Esophagus squamous epithelium (tissue), 5 donors: ENCODE data around the gene SNX7. TPM values are rescaled to one million over a fixed set of nuclear protein-coding genes. Genes with fewer than 3 reads are reported as not detected.

Experiments
- DNase-seq: peaks from one replicate; lab custom pipeline; 2025; lab: John Stamatoyannopoulos, UW
- H3K27ac ChIP-seq, 4 donors: fragments of 200-600 bp; sonication (generic); one replicate each; pipeline ENCODE4 v1.5.1; 2016 to 2019; ENCODE audit warnings: mild to moderate bottlenecking in 1 of 4
- H3K27me3 ChIP-seq, 4 donors: fragments of 200-600 bp; sonication (generic); 1 replicate in 3 of 4; 2 replicates in 1 of 4; pipeline versions ENCODE4 v1.5.1 to v1.6.0; 2017 to 2021; ENCODE audit warnings: antibody characterized with exemption in 1 of 4
- H3K36me3 ChIP-seq, 3 donors: fragments of 200-600 bp; sonication (generic); one replicate each; pipeline ENCODE4 v1.5.1; 2016 to 2019
- H3K4me1 ChIP-seq, 3 donors: fragments of 200-600 bp; sonication (generic); one replicate each; pipeline ENCODE4 v1.5.1; 2017 to 2019
- H3K4me3 ChIP-seq, 4 donors: fragments of 200-600 bp; sonication (generic); 1 replicate in 3 of 4; 2 replicates in 1 of 4; pipeline ENCODE4 v1.5.1; 2016 to 2019; ENCODE audit warnings: mild to moderate bottlenecking in 2 of 4, moderate library complexity in 1 of 4
- H3K9me3 ChIP-seq, 3 donors: fragments of 200-600 bp; sonication (generic); one replicate each; pipeline ENCODE4 v1.5.1; 2016 to 2019
- POLR2A ChIP-seq, 4 donors: fragments of 450-650 bp; IDR thresholded peaks; one replicate each; pipeline ENCODE4 v1.6.1; 2017; ENCODE audit warnings: antibody characterized with exemption in 4 of 4, mild to moderate bottlenecking in 4 of 4, moderate library complexity in 3 of 4
- WGBS, 2 donors: methylation state at CpG; one replicate each; pipeline ENCODE4 v1.1.5; 2018; 5-methylcytosine and 5-hydroxymethylcytosine counted together
- intact Hi-C: fragments of 100-400 bp; cut with DNase I; formaldehyde crosslinking; loops from one replicate; pipeline ENCODE4 v1.15.0; 2022
- total RNA-seq, 4 donors: library from RNA; depleted of rRNA; stranded (reverse); fragments of >200 nt; gene quantifications; one replicate each; pipeline ENCODE4 v1.1.0, GENCODE V29; 2016
- TF ChIP-seq, protein P1 (sequence below), 6 experiments: fragments of 450-650 bp in 4 of 6; fragments of 200-600 bp in 2 of 6; sonication (generic) in 2 of 6; IDR thresholded peaks; one replicate each; pipeline ENCODE4 v1.5.1; 2016 to 2019; ENCODE audit warnings: antibody characterized with exemption in 6 of 6, mild to moderate bottlenecking in 4 of 6, moderate library complexity in 4 of 6
- donor health status: DM: yes; HTN: yes; CAD: no.

The SNX7 gene
- total RNA-seq, 4 donors from 2014 or later, result 9.1 to 33.9 (median 22.1) TPM

DNA sequence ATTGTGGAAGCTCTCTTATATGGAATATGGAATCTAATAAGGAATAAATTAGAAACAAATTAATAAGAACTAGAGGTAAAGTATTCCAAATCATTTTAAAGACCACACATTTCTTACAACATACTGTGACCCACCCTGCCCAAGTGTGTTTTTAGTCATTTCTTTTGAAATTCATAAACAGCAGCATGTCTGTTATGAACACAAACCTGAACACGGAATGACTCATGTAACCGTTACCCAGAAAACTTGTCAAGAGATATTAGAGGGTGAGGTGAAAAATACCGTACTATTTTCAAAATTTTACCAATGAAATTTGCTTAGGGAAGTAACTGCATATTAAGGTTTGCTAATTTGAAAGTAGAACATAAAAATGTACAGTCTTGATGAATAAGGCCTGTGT lies 48.4 kb downstream of the SNX7 start:
- Histone ChIP-seq H3K4me1 (no peaks in the 10 kb centered on the region), H3K9me3 (no peaks in the 10 kb centered on the region), H3K4me3 (no peak overlapping the region), H3K27me3 (no peaks in the 10 kb centered on the region), H3K36me3 (peaks cover 0 to 32% (median 0%) of the 10 kb centered on the region in 3 donors), H3K27ac (no peak overlapping the region)
- no peak for TF ChIP-seq POLR2A (IDR thresholded peaks at IDR 0.05)
- TF ChIP-seq, protein P1, sequence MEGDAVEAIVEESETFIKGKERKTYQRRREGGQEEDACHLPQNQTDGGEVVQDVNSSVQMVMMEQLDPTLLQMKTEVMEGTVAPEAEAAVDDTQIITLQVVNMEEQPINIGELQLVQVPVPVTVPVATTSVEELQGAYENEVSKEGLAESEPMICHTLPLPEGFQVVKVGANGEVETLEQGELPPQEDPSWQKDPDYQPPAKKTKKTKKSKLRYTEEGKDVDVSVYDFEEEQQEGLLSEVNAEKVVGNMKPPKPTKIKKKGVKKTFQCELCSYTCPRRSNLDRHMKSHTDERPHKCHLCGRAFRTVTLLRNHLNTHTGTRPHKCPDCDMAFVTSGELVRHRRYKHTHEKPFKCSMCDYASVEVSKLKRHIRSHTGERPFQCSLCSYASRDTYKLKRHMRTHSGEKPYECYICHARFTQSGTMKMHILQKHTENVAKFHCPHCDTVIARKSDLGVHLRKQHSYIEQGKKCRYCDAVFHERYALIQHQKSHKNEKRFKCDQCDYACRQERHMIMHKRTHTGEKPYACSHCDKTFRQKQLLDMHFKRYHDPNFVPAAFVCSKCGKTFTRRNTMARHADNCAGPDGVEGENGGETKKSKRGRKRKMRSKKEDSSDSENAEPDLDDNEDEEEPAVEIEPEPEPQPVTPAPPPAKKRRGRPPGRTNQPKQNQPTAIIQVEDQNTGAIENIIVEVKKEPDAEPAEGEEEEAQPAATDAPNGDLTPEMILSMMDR (IDR thresholded peaks at IDR 0.05), result no peak
- intact Hi-C loops, result no loop called here
- 84 to 85% methylated on average over 3 of the region's 3 CpGs for whole genome bisulfite sequencing, 2 donors
- DNase-seq, result no peak

DNA sequence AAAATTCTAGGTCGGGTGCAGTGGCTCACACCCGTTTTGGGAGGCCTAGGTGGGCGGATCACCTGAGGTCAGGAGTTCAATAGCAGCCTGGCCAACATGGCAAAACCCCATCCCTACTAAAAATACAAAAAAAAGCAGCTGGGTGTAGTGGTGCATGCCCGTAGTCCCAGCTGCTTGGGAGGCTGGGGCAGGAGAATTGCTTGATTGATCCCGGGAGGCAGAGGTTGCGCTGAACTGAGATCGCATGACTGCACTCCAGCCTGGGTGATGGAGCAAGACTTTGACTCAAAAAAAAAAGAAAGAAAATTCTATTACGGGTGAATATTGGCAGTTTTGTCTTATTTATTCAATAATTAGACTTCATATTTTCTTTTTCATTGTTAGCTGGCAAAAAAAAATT lies 62.1 kb downstream of the SNX7 start:
- no peak for DNase-seq
- intact Hi-C loops, result no loop called here
- Histone ChIP-seq H3K27me3 (no peaks in the 10 kb centered on the region), H3K9me3 (no peaks in the 10 kb centered on the region), H3K27ac (no peak overlapping the region), H3K36me3 (peaks cover 0 to 17% (median 0%) of the 10 kb centered on the region in 3 donors), H3K4me3 (no peak overlapping the region), H3K4me1 (no peaks in the 10 kb centered on the region)
- WGBS, 2 donors, result 74 to 78% methylated on average over 8 of the region's 8 CpGs
- TF ChIP-seq POLR2A (IDR thresholded peaks at IDR 0.05), result no peak
- TF ChIP-seq, protein P1 (IDR thresholded peaks at IDR 0.05), result no peak

DNA sequence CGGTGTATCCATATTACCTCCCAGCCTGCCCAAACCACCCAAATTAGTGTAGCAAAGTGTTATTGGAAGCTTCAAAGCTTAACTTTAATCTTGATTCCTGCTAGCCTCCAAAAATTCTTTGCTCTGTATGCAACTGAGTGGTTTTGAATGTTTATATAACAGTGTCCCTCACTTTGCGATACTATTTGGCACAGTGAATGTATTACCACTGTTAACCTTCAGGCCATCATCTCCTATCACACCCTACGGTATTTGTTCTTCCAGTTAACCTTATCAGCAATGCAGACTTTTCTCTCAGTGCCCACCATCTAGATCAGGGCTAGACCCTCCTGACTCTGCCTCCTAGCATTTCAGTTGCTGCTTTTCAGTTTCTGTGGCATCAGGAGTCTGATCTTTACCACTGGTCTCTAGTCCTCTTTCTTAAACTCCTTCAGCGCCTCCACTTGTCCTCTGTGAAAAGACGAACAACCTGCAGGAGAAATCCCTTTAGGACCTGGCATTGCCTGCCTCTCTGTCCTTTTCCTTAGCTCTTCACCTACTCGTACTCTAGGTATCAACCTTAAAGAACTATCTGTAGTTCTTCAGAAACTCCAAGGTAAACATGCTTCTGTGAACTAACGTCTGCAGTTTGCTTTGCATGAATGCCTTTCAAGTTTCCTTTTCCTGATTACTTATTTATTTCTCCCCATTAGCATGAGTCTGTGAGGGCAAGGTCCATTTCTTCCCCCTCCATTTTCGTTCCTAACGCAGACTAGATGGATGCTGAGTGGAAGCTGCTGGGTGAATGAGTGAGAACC lies 71.7 kb downstream of the SNX7 start:
- Histone ChIP-seq H3K4me1 (peaks cover 0 to 15% (median 0%) of the 10 kb centered on the region in 3 donors), H3K27ac (no peak overlapping the region), H3K9me3 (no peaks in the 10 kb centered on the region), H3K27me3 (no peaks in the 10 kb centered on the region), H3K36me3 (no peaks in the 10 kb centered on the region), H3K4me3 (no peak overlapping the region)
- TF ChIP-seq, protein P1 (IDR thresholded peaks at IDR 0.05), result no peak
- no peak for TF ChIP-seq POLR2A (IDR thresholded peaks at IDR 0.05)
- intact Hi-C loops, result no loop called here
- 59 to 66% methylated on average over 9 of the region's 9 CpGs for WGBS, 2 donors
- no peak for DNase-seq

DNA sequence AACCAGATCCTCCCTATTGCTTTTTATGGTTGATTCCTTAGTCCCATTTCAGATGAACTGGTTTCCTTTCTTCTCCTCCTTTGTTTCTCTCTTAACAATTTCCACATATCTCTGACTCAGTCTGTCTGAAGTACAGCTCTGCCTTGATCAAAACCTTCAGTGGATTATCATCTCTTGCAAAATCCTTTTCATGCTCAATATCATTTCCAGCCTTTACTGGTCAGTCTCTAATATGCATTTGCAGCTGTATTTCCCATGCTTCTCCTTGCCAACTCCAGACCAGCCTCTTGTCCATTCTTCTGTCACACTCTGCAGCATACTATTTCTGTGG lies 72.2 kb downstream of the SNX7 start:
- intact Hi-C loops, result no loop called here
- Histone ChIP-seq H3K9me3 (no peaks in the 10 kb centered on the region), H3K27ac (no peak overlapping the region), H3K36me3 (no peaks in the 10 kb centered on the region), H3K27me3 (no peaks in the 10 kb centered on the region), H3K4me1 (peaks cover 0 to 15% (median 0%) of the 10 kb centered on the region in 3 donors), H3K4me3 (no peak overlapping the region)
- TF ChIP-seq POLR2A (IDR thresholded peaks at IDR 0.05), result no peak
- TF ChIP-seq, protein P1 (IDR thresholded peaks at IDR 0.05), result no peak
- DNase-seq, result no peak

DNA sequence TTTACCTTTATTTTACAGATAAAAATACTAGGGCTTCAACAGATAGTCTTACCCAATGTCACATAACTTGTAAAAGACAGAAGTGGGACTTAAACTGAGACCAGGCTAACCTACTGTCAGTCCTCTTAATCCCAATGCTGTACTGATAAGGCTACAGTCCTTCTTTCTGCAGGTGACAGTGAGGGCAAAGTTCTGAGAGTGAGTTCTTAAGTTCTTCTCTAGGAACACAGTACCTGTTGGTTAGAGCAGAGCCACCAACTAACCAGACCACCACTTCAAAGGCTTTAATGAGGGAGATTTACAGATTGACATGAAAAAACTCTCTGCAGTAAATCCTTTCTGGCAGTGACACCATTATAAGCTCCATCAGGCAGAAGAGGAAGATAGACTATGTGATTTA lies 74.2 kb downstream of the SNX7 start:
- no peak for DNase-seq
- Histone ChIP-seq H3K36me3 (no peaks in the 10 kb centered on the region), H3K27ac (no peak overlapping the region), H3K4me1 (peaks cover 0 to 29% (median 6%) of the 10 kb centered on the region in 3 donors), H3K4me3 (no peak overlapping the region), H3K9me3 (no peaks in the 10 kb centered on the region), H3K27me3 (no peaks in the 10 kb centered on the region)
- intact Hi-C loops, result no loop called here
- TF ChIP-seq, protein P1 (IDR thresholded peaks at IDR 0.05), result no peak
- TF ChIP-seq POLR2A (IDR thresholded peaks at IDR 0.05), result no peak
